HG02943 (cell line): ENCODE data around the gene SCAMP5.

Experiments
- ATAC-seq: cut with Tn5 transposase; IDR thresholded peaks from one replicate; pipeline ENCODE4 v1.9.1; 2021; ENCODE audit warnings: mild to moderate bottlenecking, low read depth, moderate library complexity; ENCODE audit not compliant: unreplicated experiment

Gene SCAMP5

GRCh38 chr15:74967670-74968069, 27.7 kb upstream of the SCAMP5 start:
- ATAC-seq, result no peak

DNA sequence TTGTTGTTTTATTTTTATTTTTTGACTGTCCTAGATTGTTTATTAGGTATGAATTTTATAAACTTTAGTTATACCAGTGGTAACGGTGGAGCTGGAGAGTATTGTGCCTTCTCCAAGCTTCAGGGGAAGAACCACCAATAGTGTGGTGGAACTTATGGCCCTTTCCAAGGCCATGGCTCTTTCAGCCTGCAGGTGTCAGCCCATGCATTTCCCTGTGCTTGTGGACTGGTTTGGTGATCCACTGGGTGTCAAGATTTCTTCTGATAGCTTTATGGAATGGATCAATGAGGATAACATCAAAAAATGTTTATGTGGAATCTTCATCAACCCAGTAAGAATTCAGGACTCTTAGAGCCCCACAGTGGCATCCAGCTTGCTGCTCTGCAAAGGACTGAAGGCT, 19.2 kb upstream of the SCAMP5 start:
- ATAC-seq, result no peak

DNA sequence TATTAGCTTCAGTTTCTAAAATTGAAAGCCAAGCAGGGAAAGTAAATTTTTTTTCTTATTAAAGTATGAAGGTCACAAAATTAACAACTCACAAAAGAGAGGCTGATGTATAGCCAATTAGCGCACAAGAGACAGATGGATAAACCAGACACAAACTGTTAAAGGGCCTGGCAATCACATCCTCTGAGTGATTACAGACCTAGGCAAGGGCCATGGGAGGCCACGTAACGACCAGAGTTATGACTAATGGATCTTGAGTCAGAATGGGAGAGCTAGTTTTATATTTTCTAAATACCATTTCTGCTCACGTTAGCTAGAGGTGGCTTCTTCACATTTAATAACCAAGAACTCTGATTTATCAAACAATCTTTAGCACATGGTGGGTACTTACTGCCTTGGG, 17.8 kb upstream of the SCAMP5 start:
- ATAC-seq, result no peak

DNA sequence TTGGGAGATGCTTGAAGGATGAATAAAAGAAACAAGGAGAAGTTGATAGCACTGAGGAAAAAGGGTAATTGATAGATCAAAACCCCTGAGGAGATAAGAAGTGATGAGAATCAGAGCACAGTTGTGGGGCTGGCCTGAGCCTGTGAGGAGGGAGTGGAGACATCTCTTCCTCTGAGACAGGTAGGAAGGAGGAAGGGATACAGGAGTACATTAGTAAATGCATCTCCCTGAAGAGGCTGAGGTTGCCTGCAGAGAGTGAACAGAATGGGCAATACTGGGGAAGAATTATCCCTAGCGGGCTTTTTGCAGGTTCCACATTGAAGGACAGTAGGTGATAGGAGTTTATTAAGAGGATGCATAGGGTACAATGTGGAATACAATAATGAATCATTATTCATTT, 17.3 kb upstream of the SCAMP5 start:
- no peak for ATAC-seq

GRCh38 chr15:74978503-74978902, 16.9 kb upstream of the SCAMP5 start:
- ATAC-seq, result no peak

GRCh38 chr15:74982183-74982582, 13.2 kb upstream of the SCAMP5 start:
- no peak for ATAC-seq

GRCh38 chr15:74983725-74984231, 11.6 kb upstream of the SCAMP5 start:
- no peak for ATAC-seq

DNA sequence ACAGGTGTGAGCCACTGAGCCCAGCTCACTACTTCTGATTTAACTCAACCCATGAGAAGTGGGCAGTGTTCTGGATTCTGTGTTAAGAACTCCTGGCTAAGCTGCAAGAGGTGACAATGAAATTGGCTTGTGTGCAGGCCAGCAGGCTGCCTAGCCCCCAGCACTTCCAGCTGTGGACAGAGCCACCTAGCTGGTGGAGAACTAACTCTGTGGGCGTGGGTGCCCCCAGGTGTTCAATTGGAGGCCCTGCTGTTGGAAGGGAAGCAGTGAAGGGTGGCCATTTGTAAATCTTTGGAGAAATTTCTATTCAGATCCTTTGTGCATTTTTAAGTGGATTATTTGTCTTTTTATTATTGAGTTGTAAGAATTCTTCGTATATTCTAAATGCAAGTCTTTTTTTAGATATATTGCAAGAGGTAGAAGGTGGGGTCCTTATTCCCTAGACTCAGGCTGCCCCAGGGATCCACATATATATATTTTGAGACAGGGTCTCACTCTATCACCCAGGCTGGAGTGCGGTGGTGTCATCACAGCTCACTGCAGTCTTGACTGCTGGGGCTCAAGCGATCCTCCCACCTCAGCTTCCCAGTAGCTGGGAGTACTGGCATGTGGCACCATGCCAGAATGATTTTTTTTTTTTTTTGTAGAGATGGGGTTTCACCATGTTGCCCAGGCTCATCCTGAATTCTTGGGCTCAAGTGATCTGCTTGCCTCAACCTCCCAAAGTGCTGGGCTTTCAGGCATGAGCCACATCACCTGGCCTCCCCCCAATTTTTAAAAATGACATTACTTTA, 7.2 kb upstream of the SCAMP5 start:
- ATAC-seq, result no peak

DNA sequence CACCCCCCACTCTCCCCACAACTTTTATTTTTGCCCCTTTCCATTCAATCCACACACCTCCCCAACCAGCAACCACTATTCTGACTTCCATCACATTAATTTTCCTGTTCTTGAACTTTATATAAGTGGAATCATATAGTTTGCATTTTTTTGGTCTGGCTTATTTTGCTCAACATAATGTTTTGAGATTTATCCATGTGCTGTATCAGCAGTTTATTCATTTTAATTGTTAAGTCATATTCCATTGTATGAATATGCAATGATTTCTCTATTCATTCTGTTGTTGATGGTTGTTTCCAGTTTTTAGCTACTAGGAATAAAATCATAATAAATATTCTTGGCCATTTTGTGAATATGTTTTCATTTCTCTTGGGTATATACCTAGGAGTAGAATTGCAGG, 5.8 kb upstream of the SCAMP5 start:
- ATAC-seq, result no peak

- no peak for ATAC-seq
Measured at GRCh38 chr15:74992619-74993018, 2.7 kb upstream of the SCAMP5 start.

- no peak for ATAC-seq
Measured at GRCh38 chr15:74994236-74994635, 1.1 kb upstream of the SCAMP5 start.

DNA sequence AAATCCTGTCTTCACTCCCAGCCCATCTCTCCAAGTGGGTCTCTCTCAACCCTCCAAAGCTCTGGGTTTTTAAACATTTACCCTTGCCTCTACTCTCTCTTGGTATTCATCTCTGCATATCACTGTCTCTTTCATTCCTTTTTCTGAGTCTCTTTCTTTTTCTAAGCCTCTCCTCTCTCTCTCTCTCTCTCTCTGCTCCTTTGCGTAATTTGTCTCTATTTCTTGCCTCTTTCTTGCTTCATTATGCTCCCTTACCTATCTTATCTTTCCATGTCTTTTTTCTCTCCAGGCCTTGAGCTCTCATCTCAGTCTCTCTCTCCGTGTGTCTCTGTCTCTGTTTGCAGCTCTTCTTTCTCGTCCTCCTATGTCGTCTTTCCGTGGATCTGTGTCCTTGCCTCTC, 678 bp upstream of the SCAMP5 start:
- ATAC-seq, result no peak

GRCh38 chr15:74995779-74996765, 709 bp downstream of the SCAMP5 start:
- ATAC-seq, result no peak

DNA sequence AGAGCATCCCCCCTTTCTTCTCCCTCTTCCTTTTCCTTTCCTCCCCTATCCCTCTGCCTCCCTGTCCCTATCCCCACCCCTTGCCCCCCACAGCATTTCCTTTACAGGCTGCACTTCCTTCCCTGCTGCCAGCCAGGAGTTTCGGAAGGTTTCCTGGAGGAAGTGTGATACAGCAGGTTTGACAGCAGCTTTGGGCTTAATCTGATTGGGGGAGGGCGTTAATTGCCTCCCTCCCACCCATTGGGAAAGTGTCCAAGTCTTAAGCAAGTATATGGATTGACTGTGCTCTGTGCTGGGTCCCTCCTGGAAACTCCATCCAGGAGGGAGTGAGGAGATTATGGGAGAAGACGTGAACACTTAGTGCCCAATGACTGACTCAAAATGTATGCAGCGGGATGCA, 1.8 kb downstream of the SCAMP5 start:
- no peak for ATAC-seq

DNA sequence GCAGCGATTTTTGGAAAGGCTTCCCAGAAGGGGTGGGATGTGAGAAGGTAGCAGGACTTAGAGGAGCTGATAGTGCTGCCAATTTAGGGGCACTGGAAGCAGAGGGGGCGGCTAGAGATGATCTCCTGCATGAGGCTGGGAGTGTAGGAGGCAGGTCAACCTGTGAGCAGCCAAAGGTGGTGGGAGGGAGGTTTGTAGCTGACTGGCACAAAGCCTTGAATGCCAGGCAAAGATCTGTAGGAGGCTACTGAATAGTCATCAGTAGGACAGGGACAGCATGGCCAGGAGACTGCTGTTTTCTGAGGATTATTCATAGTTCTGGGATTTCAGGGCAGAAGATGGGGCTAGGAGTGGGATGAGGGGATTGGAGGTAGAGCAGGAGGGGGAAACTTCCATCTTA, 2.2 kb downstream of the SCAMP5 start:
- ATAC-seq, result no peak

DNA sequence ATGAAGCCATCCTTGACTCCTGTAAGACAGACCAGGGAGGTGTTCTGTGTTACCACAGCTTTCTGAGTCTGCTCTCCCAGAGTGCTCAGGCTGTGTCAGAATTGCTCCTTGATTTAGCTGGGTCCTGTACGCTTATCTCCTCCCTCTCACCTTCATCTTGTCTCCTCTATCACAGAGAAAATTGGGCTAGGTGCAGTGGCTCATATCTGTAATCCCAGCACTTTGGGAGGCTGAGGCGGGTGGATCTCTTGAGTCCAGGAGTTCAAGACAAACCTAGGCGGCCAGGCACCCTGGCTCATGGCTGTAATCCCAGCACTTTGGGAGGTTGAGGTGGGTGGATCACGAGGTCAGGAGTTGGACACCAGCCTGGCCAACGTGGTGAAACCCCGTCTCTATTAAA, 5.9 kb downstream of the SCAMP5 start:
- ATAC-seq, result no peak

DNA sequence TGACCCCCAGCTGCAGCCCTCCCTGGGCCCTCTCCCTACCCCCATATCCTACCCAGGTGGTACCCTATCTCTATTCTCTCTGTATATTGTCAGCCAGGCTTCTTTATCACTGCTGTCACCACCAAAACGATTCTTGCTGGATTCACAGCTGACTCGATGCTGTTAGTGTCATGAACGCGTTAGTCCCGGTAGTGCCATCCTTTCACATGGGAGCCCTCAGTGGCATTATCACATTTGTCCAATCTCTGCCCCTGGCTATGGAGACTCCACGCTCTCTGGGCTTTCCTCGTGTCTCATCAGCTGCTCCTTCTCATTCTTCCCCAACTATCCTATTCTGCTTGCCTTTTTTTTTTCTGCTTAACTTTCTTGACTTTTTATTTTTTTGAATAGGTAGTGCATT, 7.0 kb downstream of the SCAMP5 start:
- ATAC-seq, result no peak

DNA sequence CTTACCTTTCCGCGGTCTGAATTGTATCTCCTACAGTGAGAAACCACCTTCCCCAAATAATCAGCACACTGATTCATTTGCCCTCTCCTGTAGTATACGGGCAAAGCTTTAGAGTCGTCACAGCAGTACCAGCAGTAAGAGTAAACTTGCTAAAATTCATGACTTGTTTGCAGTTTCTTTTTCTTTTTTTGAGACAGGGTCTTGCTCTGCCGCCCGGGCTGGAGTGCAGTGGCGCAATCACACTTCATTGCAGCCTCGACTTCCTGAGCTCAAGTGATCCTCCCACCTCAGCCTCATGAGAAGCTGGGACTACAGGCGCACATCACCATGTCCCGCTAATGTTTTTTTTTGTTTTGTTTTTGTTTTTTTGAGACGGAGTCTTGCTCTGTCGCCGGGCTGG, 11.9 kb downstream of the SCAMP5 start:
- ATAC-seq, result no peak

- no peak for ATAC-seq
Measured at GRCh38 chr15:75008221-75008625, 12.9 kb downstream of the SCAMP5 start.

DNA sequence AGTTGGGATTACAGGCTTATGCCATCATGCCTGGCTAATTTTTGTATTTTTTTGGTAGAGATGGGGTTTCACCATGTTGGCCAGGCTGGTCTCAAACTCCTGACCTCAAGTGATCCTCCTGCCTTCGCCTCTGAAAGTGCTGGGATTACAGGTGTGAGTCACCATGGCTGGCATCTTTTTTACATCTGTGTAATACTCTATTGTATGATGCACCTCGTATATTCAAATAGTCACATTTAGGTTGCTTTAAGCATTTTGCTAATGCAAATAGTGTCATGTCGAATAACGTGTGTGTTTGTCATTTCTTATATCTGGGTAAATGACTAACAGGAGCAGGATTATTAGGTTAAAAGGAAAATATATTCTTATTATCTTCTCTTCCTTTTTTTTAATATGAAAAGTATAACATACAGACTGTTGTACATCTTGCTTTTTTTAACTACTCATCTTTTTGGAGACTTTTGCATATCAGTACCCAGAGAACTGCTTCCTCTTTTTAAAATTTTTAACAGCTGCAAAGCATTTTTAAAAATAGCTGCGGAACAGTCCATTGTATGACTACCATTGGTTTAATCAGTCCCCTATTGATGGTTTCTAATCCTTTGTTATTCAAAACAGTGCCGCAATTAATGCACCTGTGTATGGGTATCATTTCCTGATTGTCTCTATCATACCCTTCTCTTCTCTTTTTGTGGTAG, 13.4 kb downstream of the SCAMP5 start:
- ATAC-seq, result peak; percentile 81

DNA sequence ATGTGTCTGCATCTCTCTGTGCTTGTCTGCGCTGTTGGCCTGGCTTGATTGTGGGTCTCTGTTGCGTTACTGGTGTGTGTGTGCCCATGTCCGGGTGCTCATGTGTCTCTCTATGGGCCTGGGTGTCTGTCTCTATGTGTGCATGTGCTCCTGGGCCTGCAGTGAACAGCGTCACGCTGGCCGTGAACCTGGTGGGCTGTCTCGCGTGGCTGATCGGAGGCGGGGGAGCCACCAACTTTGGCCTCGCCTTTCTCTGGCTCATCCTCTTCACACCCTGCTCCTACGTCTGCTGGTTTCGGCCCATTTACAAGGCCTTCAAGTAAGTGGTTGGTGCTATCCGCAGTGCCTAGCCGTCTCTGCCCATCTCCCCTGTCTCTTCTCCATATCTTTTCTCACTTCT, 21.1 kb downstream of the SCAMP5 start:
- no peak for ATAC-seq
